Liver (tissue), 9 donors: ENCODE results near the gene BTBD6. TPM values are rescaled to one million over a fixed set of nuclear protein-coding genes. Genes with fewer than 3 reads are reported as not detected.

Experiments
- DNase-seq: peaks from one replicate; pipeline ENCODE4 v3.0.0-alpha.2; 2017; ENCODE audit warnings: low spot score
- H3K27ac ChIP-seq, 2 donors: one replicate each; pipeline ENCODE4 v1.7.0; 2013; ENCODE audit warnings: inconsistent platforms in 2 of 2, low read length in 2 of 2, control low read depth in 1 of 2, low read depth in 1 of 2, mild to moderate bottlenecking in 1 of 2
- H3K27me3 ChIP-seq, 4 donors: one replicate each; pipeline versions ENCODE4 v1.6.1 to v1.7.0; 2013; ENCODE audit warnings: low read length in 3 of 4, inconsistent platforms in 1 of 4, mild to moderate bottlenecking in 1 of 4, moderate library complexity in 1 of 4; ENCODE audit not compliant: control insufficient read depth in 4 of 4, insufficient read depth in 4 of 4
- H3K36me3 ChIP-seq, 4 donors: one replicate each; pipeline versions ENCODE4 v1.6.1 to v1.7.0; 2013; ENCODE audit warnings: low read length in 3 of 4, mild to moderate bottlenecking in 3 of 4, low read depth in 1 of 4, moderate library complexity in 1 of 4; ENCODE audit not compliant: control insufficient read depth in 4 of 4, insufficient read depth in 3 of 4
- H3K4me1 ChIP-seq, 4 donors: one replicate each; pipeline versions ENCODE4 v1.6.1 to v1.7.0; 2013; ENCODE audit warnings: low read length in 3 of 4, mild to moderate bottlenecking in 3 of 4, moderate library complexity in 1 of 4; ENCODE audit not compliant: control insufficient read depth in 4 of 4, insufficient read depth in 4 of 4
- H3K4me3 ChIP-seq, 3 donors: one replicate each; pipeline versions ENCODE4 v1.6.1 to v1.7.0; 2013; ENCODE audit warnings: low read length in 3 of 3, control low read depth in 1 of 3, low read depth in 1 of 3, mild to moderate bottlenecking in 1 of 3
- H3K9ac ChIP-seq, 2 donors: one replicate each; pipeline ENCODE4 v1.7.0; 2013; ENCODE audit warnings: low read length in 2 of 2, mild to moderate bottlenecking in 2 of 2, moderate library complexity in 2 of 2, control low read depth in 1 of 2, low read depth in 1 of 2
- H3K9me3 ChIP-seq, 4 donors: one replicate each; pipeline versions ENCODE4 v1.6.1 to v1.7.0; 2013; ENCODE audit warnings: low read length in 3 of 4; ENCODE audit not compliant: control insufficient read depth in 4 of 4
- EGR1 ChIP-seq, 2 donors: IDR thresholded peaks; 2 replicates each; pipeline ENCODE4 v1.6.1; 2016 to 2018; ENCODE audit warnings: antibody characterized with exemption in 2 of 2, low read depth in 2 of 2
- FOXA1 ChIP-seq: IDR thresholded peaks from 2 replicates; pipeline ENCODE4 v1.6.1; 2016; ENCODE audit warnings: antibody characterized with exemption
- FOXA2 ChIP-seq: IDR thresholded peaks from 2 replicates; pipeline ENCODE4 v1.6.1; 2016; ENCODE audit warnings: antibody characterized with exemption
- GABPA ChIP-seq, 2 donors: IDR thresholded peaks in 1 of 2; conservative IDR thresholded peaks in 1 of 2; 2 replicates each; pipeline ENCODE4 v1.6.1; 2016; ENCODE audit warnings: antibody characterized with exemption in 2 of 2, mild to moderate bottlenecking in 1 of 2, moderate library complexity in 1 of 2
- HNF4A ChIP-seq, 2 donors: conservative IDR thresholded peaks; 2 replicates each; pipeline ENCODE4 v1.6.1; 2016; ENCODE audit warnings: antibody characterized with exemption in 2 of 2, mild to moderate bottlenecking in 2 of 2
- HNF4G ChIP-seq: IDR thresholded peaks from 2 replicates; pipeline ENCODE4 v1.6.1; 2016; ENCODE audit warnings: antibody characterized with exemption
- JUND ChIP-seq, 2 donors: IDR thresholded peaks; 2 replicates each; pipeline ENCODE4 v1.6.1; 2016; ENCODE audit warnings: antibody characterized with exemption in 2 of 2
- NR2F2 ChIP-seq: IDR thresholded peaks from 2 replicates; pipeline ENCODE4 v1.6.1; 2016; ENCODE audit warnings: antibody characterized with exemption
- RAD21 ChIP-seq, 2 donors: IDR thresholded peaks; 2 replicates each; pipeline ENCODE4 v1.6.1; 2016; ENCODE audit warnings: antibody characterized with exemption in 2 of 2, mild to moderate bottlenecking in 2 of 2
- RXRA ChIP-seq, 2 donors: IDR thresholded peaks; 2 replicates each; pipeline ENCODE4 v1.6.1; 2017 to 2018; ENCODE audit warnings: antibody characterized with exemption in 2 of 2, mild to moderate bottlenecking in 1 of 2
- SP1 ChIP-seq: IDR thresholded peaks from 2 replicates; pipeline ENCODE4 v1.6.1; 2018; ENCODE audit warnings: antibody characterized with exemption, mild to moderate bottlenecking
- TAF1 ChIP-seq: conservative IDR thresholded peaks from 2 replicates; pipeline ENCODE4 v1.6.1; 2016; ENCODE audit warnings: antibody characterized with exemption, mild to moderate bottlenecking
- YY1 ChIP-seq: IDR thresholded peaks from 2 replicates; pipeline ENCODE4 v1.6.1; 2016; ENCODE audit warnings: antibody characterized with exemption, mild to moderate bottlenecking
- whole genome bisulfite sequencing: extraction: QIAGEN DNeasy Blood & Tissue Kit; methylation state at CpG from one replicate; pipeline ENCODE4 v1.1.7; 2013; 5-methylcytosine and 5-hydroxymethylcytosine counted together
- polyA plus RNA-seq, 2 donors: library from polyadenylated mRNA; stranded (reverse) in 1 of 2; unstranded in 1 of 2; fragments of 200-250 nt in 1 of 2; fragments of >200 nt in 1 of 2; fragmentation: Nextera tagmentation in 1 of 2; extraction: Ambion mirVana in 1 of 2; gene quantifications; one replicate each; pipeline versions ENCODE4 v1.2.1 to v1.2.3, GENCODE V29; 2013 to 2015
- total RNA-seq, 2 donors: library from RNA; depleted of rRNA; stranded (reverse); fragments of >200 nt; gene quantifications; one replicate each; pipeline ENCODE4 v1.2.3, GENCODE V29; 2014
- TF ChIP-seq, protein P1 (sequence below): IDR thresholded peaks from 2 replicates; pipeline ENCODE4 v1.6.1; 2016; ENCODE audit warnings: antibody characterized with exemption
- TF ChIP-seq, protein P2 (sequence below): IDR thresholded peaks from 2 replicates; pipeline ENCODE4 v1.6.1; 2016; ENCODE audit warnings: antibody characterized with exemption
- TF ChIP-seq, protein P3 (sequence below): fragments of 150-350 bp; IDR thresholded peaks from 2 replicates; pipeline ENCODE4 v1.5.1; 2017; ENCODE audit warnings: improper control_type of control experiment, low read depth, low read length; ENCODE audit not compliant: missing input control
- TF ChIP-seq, protein P4 (sequence below): IDR thresholded peaks from 2 replicates; pipeline ENCODE4 v1.6.1; 2016; ENCODE audit warnings: antibody characterized with exemption, mild to moderate bottlenecking
- TF ChIP-seq, protein P5 (sequence below): IDR thresholded peaks from 2 replicates; pipeline ENCODE4 v1.6.1; 2016; ENCODE audit warnings: antibody characterized with exemption
- donor health status: healthy.
- donor health status: healthy.
- donor health status: healthy.
- donor health status: healthy.
- donor health status: healthy.

BTBD6 gene
- total and polyA plus RNA-seq, 4 donors, result 5.8 to 18.1 (median 16.7) TPM

DNA sequence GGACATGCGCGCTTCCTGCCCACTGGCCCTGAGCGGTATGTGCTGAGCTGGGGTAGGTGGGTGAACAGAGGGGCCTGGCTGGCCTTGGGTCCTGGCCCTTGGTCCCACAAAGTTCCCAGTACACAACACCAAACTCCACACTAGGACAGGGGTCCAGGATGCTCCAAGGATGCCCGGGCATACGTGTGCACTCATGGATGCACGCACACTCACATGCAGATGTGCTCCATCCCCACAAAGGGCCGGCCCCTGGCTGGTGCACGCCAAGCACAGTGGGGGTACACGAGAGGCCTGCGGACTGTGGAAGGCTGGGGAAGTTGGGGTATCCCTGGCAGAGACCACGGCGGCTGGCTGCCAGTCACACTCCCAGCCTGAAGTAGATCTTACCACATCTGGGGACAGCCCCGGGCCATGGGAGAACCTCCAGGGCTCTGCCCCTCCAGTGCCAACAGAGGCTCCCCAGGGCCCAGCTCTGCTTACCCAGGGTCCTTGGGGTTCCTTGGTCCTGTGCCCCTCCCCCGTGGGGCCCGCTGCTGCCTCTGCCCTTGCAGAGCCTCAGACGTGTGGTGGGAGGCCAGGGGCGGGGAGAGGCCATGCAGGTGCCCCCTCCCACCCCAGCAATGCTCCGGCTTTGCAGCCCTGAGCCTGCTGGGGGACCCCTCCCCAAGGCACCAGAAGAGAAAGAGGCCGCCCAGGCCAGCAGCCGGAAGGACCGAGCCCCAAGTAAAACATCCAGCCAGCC is 43.2 kb upstream of the BTBD6 start:
- Histone ChIP-seq H3K9ac (no peak overlapping the region), H3K4me1 (peaks cover 12 to 29% (median 23%) of the 10 kb centered on the region in 4 donors), H3K27me3 (no peaks in the 10 kb centered on the region), H3K4me3 (no peak overlapping the region), H3K9me3 (no peaks in the 10 kb centered on the region), H3K27ac (peak overlapping the region; percentile 71 to 77), H3K36me3 (peaks cover 0 to 3% (median under 1%) of the 10 kb centered on the region in 4 donors)
- no peak for DNase-seq
- 56% methylated on average over 21 of the region's 21 CpGs for WGBS
- TF ChIP-seq SP1 (peak; percentile 25), HNF4A (conservative IDR thresholded peaks at IDR 0.05) (no peak)

DNA sequence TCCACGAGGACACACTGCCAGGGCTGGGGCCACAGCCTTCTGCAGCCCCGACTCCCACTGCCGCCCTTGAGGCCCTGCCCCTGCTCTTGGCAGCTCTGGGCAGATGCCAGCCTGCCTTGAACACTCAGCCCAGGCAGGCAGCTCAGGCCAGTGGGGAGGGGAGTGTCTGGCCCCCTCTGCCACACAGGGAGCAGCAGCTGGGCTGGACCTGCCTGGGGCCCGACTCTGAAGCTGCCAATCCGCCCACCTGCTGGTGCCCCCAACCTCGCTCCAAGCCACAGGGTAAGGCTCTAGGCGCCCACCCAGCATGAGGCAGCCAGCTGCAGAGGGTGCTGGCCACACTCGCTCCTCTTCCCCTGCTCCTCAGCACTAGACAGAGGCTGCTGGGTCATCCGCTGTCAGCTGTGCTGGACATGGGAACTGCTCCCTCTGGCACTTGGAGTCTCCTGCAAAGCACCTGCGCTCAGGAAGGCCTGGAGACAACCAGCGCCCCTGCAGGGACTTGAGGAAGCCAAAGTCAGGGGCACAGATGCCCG is 42.6 kb upstream of the BTBD6 start:
- TF ChIP-seq, protein P1, sequence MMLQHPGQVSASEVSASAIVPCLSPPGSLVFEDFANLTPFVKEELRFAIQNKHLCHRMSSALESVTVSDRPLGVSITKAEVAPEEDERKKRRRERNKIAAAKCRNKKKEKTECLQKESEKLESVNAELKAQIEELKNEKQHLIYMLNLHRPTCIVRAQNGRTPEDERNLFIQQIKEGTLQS, result no peak
- TF ChIP-seq NR2F2, result no peak
- TF ChIP-seq TAF1, result no peak
- TF ChIP-seq RAD21 (IDR thresholded peaks at IDR 0.05), result no peak
- no peak for TF ChIP-seq HNF4A (conservative IDR thresholded peaks at IDR 0.05)
- TF ChIP-seq, protein P2, sequence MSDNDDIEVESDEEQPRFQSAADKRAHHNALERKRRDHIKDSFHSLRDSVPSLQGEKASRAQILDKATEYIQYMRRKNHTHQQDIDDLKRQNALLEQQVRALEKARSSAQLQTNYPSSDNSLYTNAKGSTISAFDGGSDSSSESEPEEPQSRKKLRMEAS, result no peak
- TF ChIP-seq GABPA (IDR thresholded peaks at IDR 0.05 in 1 of 2, conservative IDR thresholded peaks at IDR 0.05 in 1 of 2), result no peak
- TF ChIP-seq RXRA (IDR thresholded peaks at IDR 0.05), result no peak
- no peak for TF ChIP-seq HNF4G
- TF ChIP-seq FOXA1, result no peak
- no peak for TF ChIP-seq YY1
- TF ChIP-seq, protein P3, sequence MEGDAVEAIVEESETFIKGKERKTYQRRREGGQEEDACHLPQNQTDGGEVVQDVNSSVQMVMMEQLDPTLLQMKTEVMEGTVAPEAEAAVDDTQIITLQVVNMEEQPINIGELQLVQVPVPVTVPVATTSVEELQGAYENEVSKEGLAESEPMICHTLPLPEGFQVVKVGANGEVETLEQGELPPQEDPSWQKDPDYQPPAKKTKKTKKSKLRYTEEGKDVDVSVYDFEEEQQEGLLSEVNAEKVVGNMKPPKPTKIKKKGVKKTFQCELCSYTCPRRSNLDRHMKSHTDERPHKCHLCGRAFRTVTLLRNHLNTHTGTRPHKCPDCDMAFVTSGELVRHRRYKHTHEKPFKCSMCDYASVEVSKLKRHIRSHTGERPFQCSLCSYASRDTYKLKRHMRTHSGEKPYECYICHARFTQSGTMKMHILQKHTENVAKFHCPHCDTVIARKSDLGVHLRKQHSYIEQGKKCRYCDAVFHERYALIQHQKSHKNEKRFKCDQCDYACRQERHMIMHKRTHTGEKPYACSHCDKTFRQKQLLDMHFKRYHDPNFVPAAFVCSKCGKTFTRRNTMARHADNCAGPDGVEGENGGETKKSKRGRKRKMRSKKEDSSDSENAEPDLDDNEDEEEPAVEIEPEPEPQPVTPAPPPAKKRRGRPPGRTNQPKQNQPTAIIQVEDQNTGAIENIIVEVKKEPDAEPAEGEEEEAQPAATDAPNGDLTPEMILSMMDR, result no peak
- TF ChIP-seq SP1, result no peak
- no peak for TF ChIP-seq EGR1 (IDR thresholded peaks at IDR 0.05; ENCODE audit: low read depth in 2 of 2)
- TF ChIP-seq, protein P4, sequence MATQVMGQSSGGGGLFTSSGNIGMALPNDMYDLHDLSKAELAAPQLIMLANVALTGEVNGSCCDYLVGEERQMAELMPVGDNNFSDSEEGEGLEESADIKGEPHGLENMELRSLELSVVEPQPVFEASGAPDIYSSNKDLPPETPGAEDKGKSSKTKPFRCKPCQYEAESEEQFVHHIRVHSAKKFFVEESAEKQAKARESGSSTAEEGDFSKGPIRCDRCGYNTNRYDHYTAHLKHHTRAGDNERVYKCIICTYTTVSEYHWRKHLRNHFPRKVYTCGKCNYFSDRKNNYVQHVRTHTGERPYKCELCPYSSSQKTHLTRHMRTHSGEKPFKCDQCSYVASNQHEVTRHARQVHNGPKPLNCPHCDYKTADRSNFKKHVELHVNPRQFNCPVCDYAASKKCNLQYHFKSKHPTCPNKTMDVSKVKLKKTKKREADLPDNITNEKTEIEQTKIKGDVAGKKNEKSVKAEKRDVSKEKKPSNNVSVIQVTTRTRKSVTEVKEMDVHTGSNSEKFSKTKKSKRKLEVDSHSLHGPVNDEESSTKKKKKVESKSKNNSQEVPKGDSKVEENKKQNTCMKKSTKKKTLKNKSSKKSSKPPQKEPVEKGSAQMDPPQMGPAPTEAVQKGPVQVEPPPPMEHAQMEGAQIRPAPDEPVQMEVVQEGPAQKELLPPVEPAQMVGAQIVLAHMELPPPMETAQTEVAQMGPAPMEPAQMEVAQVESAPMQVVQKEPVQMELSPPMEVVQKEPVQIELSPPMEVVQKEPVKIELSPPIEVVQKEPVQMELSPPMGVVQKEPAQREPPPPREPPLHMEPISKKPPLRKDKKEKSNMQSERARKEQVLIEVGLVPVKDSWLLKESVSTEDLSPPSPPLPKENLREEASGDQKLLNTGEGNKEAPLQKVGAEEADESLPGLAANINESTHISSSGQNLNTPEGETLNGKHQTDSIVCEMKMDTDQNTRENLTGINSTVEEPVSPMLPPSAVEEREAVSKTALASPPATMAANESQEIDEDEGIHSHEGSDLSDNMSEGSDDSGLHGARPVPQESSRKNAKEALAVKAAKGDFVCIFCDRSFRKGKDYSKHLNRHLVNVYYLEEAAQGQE, result no peak
- TF ChIP-seq, protein P5, sequence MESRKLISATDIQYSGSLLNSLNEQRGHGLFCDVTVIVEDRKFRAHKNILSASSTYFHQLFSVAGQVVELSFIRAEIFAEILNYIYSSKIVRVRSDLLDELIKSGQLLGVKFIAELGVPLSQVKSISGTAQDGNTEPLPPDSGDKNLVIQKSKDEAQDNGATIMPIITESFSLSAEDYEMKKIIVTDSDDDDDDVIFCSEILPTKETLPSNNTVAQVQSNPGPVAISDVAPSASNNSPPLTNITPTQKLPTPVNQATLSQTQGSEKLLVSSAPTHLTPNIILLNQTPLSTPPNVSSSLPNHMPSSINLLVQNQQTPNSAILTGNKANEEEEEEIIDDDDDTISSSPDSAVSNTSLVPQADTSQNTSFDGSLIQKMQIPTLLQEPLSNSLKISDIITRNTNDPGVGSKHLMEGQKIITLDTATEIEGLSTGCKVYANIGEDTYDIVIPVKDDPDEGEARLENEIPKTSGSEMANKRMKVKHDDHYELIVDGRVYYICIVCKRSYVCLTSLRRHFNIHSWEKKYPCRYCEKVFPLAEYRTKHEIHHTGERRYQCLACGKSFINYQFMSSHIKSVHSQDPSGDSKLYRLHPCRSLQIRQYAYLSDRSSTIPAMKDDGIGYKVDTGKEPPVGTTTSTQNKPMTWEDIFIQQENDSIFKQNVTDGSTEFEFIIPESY, result no peak
- no peak for TF ChIP-seq JUND (IDR thresholded peaks at IDR 0.05)
- no peak for TF ChIP-seq FOXA2
- no peak for DNase-seq
- no peaks in the 10 kb centered on the region for H3K9me3 ChIP-seq
- no peak overlapping the region for H3K4me3 ChIP-seq
- no peak overlapping the region for H3K27ac ChIP-seq
- no peak overlapping the region for H3K9ac ChIP-seq
- 61% methylated on average over 12 of the region's 12 CpGs for WGBS
- H3K36me3 ChIP-seq, result peaks cover 0 to 6% (median 2%) of the 10 kb centered on the region in 4 donors
- H3K4me1 ChIP-seq, result peaks cover 12 to 29% (median 23%) of the 10 kb centered on the region in 4 donors
- H3K27me3 ChIP-seq, result no peaks in the 10 kb centered on the region
